ENCODE data around the gene ANKRD55. TPM values are rescaled to one million over a fixed set of nuclear protein-coding genes. Genes with fewer than 3 reads are reported as not detected.

The ANKRD55 gene
- total and polyA plus RNA-seq, 10 donors, result 0.42 to 9.0 (median 2.3) TPM

- Histone ChIP-seq H3K27ac (peak overlapping the region in 1 of 8 donors; percentile 38), H3K4me1 (peaks cover 3 to 47% (median 15%) of the 10 kb centered on the region in 6 donors), H3K4me3 (no peak overlapping the region), H3K36me3 (no peaks in the 10 kb centered on the region), H3K27me3 (replicated peaks in 1 of 7) (no peaks in the 10 kb centered on the region), H3K9me3 (no peaks in the 10 kb centered on the region)
- DNase-seq, result no peak
- intact Hi-C loops (cut with DNase I; ENCODE audit: low total_unique reads), result no loop called here
- WGBS, 5 donors, result 93 to 98% (median 97%) methylated on average over 8 of the region's 8 CpGs
- TF ChIP-seq POLR2AphosphoS5 (IDR thresholded peaks at IDR 0.05) (no peak), CTCF (IDR thresholded peaks at IDR 0.05 in 8 of 11, conservative IDR thresholded peaks at IDR 0.05 in 3 of 11) (no peak), POLR2A (IDR thresholded peaks at IDR 0.05) (no peak)
Measured at GRCh38 chr5:56059854-56060253, 173.3 kb downstream of the ANKRD55 start.

GRCh38 chr5:56056875-56057274, 176.3 kb downstream of the ANKRD55 start:
- Histone ChIP-seq H3K36me3 (no peaks in the 10 kb centered on the region), H3K4me1 (peaks cover 3 to 51% (median 15%) of the 10 kb centered on the region in 6 donors), H3K27ac (peak overlapping the region in 1 of 8 donors; percentile 66), H3K4me3 (no peak overlapping the region), H3K27me3 (replicated peaks in 1 of 7) (no peaks in the 10 kb centered on the region), H3K9me3 (peaks cover 0 to 14% (median 11%) of the 10 kb centered on the region in 8 donors)
- WGBS, 5 donors, result 70 to 91% (median 79%) methylated on average over 2 of the region's 2 CpGs
- intact Hi-C loops (cut with DNase I; ENCODE audit: low total_unique reads), result no loop called here
- TF ChIP-seq CTCF (IDR thresholded peaks at IDR 0.05 in 8 of 11, conservative IDR thresholded peaks at IDR 0.05 in 3 of 11), result no peak
- TF ChIP-seq POLR2AphosphoS5 (IDR thresholded peaks at IDR 0.05), result no peak
- no peak for DNase-seq

GRCh38 chr5:56055859-56056258, 177.3 kb downstream of the ANKRD55 start:
- H3K27me3 ChIP-seq (replicated peaks in 1 of 7), result no peaks in the 10 kb centered on the region
- no peak for DNase-seq
- TF ChIP-seq POLR2A (IDR thresholded peaks at IDR 0.05) (no peak), POLR2AphosphoS5 (IDR thresholded peaks at IDR 0.05) (no peak), CTCF (IDR thresholded peaks at IDR 0.05 in 8 of 11, conservative IDR thresholded peaks at IDR 0.05 in 3 of 11) (no peak)
- peak overlapping the region in 1 of 8 donors; percentile 13 for H3K27ac ChIP-seq
- H3K9me3 ChIP-seq, result peaks cover 0 to 14% (median 11%) of the 10 kb centered on the region in 8 donors
- no peak overlapping the region for H3K4me3 ChIP-seq
- intact Hi-C loops (cut with DNase I; ENCODE audit: low total_unique reads), result no loop called here
- H3K4me1 ChIP-seq, result peaks cover 6 to 60% (median 21%) of the 10 kb centered on the region in 6 donors
- no peaks in the 10 kb centered on the region for H3K36me3 ChIP-seq
- 47 to 62% (median 59%) methylated on average over 3 of the region's 3 CpGs for WGBS, 5 donors

GRCh38 chr5:56055287-56055686, 177.8 kb downstream of the ANKRD55 start:
- no peak for DNase-seq
- Histone ChIP-seq H3K9me3 (peaks cover 0 to 14% (median 11%) of the 10 kb centered on the region in 8 donors), H3K36me3 (no peaks in the 10 kb centered on the region), H3K27me3 (replicated peaks in 1 of 7) (no peaks in the 10 kb centered on the region), H3K4me1 (peaks cover 10 to 65% (median 26%) of the 10 kb centered on the region in 6 donors), H3K27ac (no peak overlapping the region), H3K4me3 (no peak overlapping the region)
- intact Hi-C loops (cut with DNase I; ENCODE audit: low total_unique reads), result no loop called here
- no peak for TF ChIP-seq CTCF (IDR thresholded peaks at IDR 0.05 in 8 of 11, conservative IDR thresholded peaks at IDR 0.05 in 3 of 11)
- no peak for TF ChIP-seq POLR2AphosphoS5 (IDR thresholded peaks at IDR 0.05)
- TF ChIP-seq POLR2A (IDR thresholded peaks at IDR 0.05), result no peak
- WGBS, 5 donors, result 72 to 95% (median 75%) methylated on average over 1 of the region's 1 CpG
